Ramos (cell line): ENCODE data around the gene CDK14.

Experiments used
- in situ Hi-C: fragments of 300-500 bp; cut with MboI; formaldehyde crosslinking; loops from one replicate; pipeline ENCODE4 v1.14.3; 2022; ENCODE audit warnings: low sequenced_read_pairs; ENCODE audit not compliant: unreplicated experiment

Gene CDK14

GRCh38 chr7:91251877-91252276, 655.8 kb downstream of the CDK14 start:
- in situ Hi-C loops, result no loop called here
